Measurements from ENCODE around the gene FABP6. TPM values are rescaled to one million over a fixed set of nuclear protein-coding genes. Genes with fewer than 3 reads are reported as not detected.
A peak's percentile ranks its signal among the peaks of the same experiment; 100 is the strongest.

The FABP6 gene
- total RNA-seq (2011; cell fraction: chromatin; rRNA removed; ENCODE audit: low replicate concordance), result not detected in 2 replicates
- total RNA-seq (2011; cell fraction: nucleolus; rRNA removed), result not detected in 2 replicates
- not detected in 2 replicates for total RNA-seq (2011; cell fraction: nucleoplasm; rRNA removed)
- total RNA-seq (2014; rRNA removed) (not detected in 2 replicates), total RNA-seq (2014; rRNA removed; fragmentation: Illumina TruSeq; extraction: Trizol) (0.18 TPM in 1 of 2 replicates, not detected in the other), total RNA-seq (2015; rRNA removed; fragmentation: Illumina TruSeq; extraction: Trizol) (not detected in 2 replicates), total RNA-seq (2021) (not detected in 2 replicates), polyA plus RNA-seq (2011; rRNA removed) (0.21 and 0.27 TPM in 2 replicates), polyA plus RNA-seq (2014; fragmentation: Illumina TruSeq; extraction: Trizol) (not detected in 2 replicates), polyA plus RNA-seq (2014; fragmentation: Nextera tagmentation; extraction: Ambion mirVana) (under 1 TPM; 0.11 to 0.24 TPM), polyA plus RNA-seq (2014; rRNA removed) (0.33 and 0.78 TPM in 2 replicates), polyA minus RNA-seq (2011; rRNA and poly(A)+ RNA removed) (0.27 TPM in 1 of 2 replicates, not detected in the other), Bru-seq, nascent RNA (percentile 12 among the genes with signal in this experiment), BruChase-seq, experiment 1, labeled RNA remaining after a 2-hour chase (percentile 4 among the genes with signal in this experiment), BruChase-seq, experiment 2, labeled RNA remaining after a 6-hour chase (percentile 6 among the genes with signal in this experiment)
- 0.27 and 0.57 TPM in 2 replicates for polyA plus RNA-seq (2011; cell fraction: cytosol; rRNA removed)
- polyA plus RNA-seq (2011; cell fraction: nucleus; rRNA removed), result not detected in 2 replicates
- 0.16 TPM in 1 of 2 replicates, not detected in the other for polyA plus RNA-seq (2012)
- not detected in 2 replicates for polyA minus RNA-seq (2011; cell fraction: cytosol; rRNA and poly(A)+ RNA removed)
- polyA minus RNA-seq (2011; cell fraction: nucleus; rRNA and poly(A)+ RNA removed), result not detected in 2 replicates
- long read RNA-seq, experiment 1, result 0 reads
- long read RNA-seq, experiment 2, result 0 reads
- long read RNA-seq, experiment 3, result 0 reads

GRCh38 chr5:160229190-160229742 is at the start of gene FABP6:
TSS of gene FABP6 (plus strand) at chr5:160229506. CDS start at chr5:160229558, 52 bp downstream.
- Histone ChIP-seq H4K20me1 (replicated peaks; ENCODE audit: control insufficient read depth, insufficient read depth, low read length) (no peaks in the 10 kb centered on the region), H3K4me3 (no peak within 1 kb of the TSS), H3K4me1 (replicated peaks in 1 of 2; ENCODE audit: control insufficient read depth in 2 of 2, insufficient read depth in 2 of 2, low read length in 2 of 2) (no peaks in the 10 kb centered on the region; a peak in 2 of 5 replicates), H3K36me3 (ENCODE audit: control insufficient read depth, insufficient read depth, low read length) (no peaks in the 10 kb centered on the region), H2AFZ (ENCODE audit: low read depth, low read length) (no peak within 1 kb of the TSS), H3K27me3 (ENCODE audit: control insufficient read depth in 2 of 2, insufficient read depth in 2 of 2, low read length in 2 of 2) (peaks cover 8 to 20% of the 10 kb centered on the region in 2 experiments), H3K79me2 (ENCODE audit: control insufficient read depth, insufficient read depth, low read length) (no peaks in the 10 kb centered on the region), H3K9me3 (replicated peaks; ENCODE audit: control insufficient read depth, insufficient read depth, low read depth, low read length) (no peaks in the 10 kb centered on the region), H3K9me1 (ENCODE audit: control insufficient read depth, insufficient read depth, low read length) (no peaks in the 10 kb centered on the region), H3K27ac (ENCODE audit: extremely low read depth, low read depth, low read length) (no peak within 1 kb of the TSS), H3K4me2 (ENCODE audit: insufficient read depth, low read length) (no peak within 1 kb of the TSS), H3K9ac (ENCODE audit: insufficient read depth in 1 of 2, low read depth in 2 of 2, low read length in 2 of 2) (no peak within 1 kb of the TSS)
- WGBS (ENCODE audit: insufficient coverage, low coverage, missing lambda C conversion rate), result 2% methylated on average over 7 of the region's 7 CpGs
- in situ Hi-C loops (cut with MboI) (no loop called here), intact Hi-C loops (cut with micrococcal nuclease) (no loop called here)
- CTCF ChIA-PET (ENCODE audit: low intra/inter-chr PET ratio), result no interaction called here
- no peak for FAIRE-seq
- BruUV-seq (replicated peaks), result no TSS peak
- POLR2A ChIA-PET, result interaction anchor here (0.6 kb wide), 1 partner anchor 18 kb away, joined by 4 read pairs; no protein-coding TSS in a partner anchor
- DNase-seq (ENCODE audit: extremely low read depth in 1 of 4, low spot score in 3 of 4), result no peak
- TF ChIP-seq BMI1 (IDR thresholded peaks at IDR 0.05; ENCODE audit: low read length), result no peak
- no peak for TF ChIP-seq RB1 (IDR thresholded peaks at IDR 0.05; ENCODE audit: low read depth)
- TF ChIP-seq ZNF24 (IDR thresholded peaks at IDR 0.05), result peak; percentile 24; the same call in 1 of the 2 replicates
- ATAC-seq, result no peak

Measured in K562 (cell line).